HepG2 (cell line): ENCODE data around the gene SEZ6L.

Experiments
- NFIC ChIP-seq: IDR thresholded peaks from 2 replicates; pipeline ENCODE4 v1.6.1; 2012; ENCODE audit warnings: mild to moderate bottlenecking, low read length, inconsistent platforms
- NPAS2 ChIP-seq: sonication (generic); formaldehyde crosslinking; IDR thresholded peaks from 2 replicates; pipeline ENCODE4 v1.8.0; 2022; ENCODE audit warnings: mild to moderate bottlenecking, missing genetic modification reagents, borderline replicate concordance
- TEF ChIP-seq: sonication (generic); formaldehyde crosslinking; IDR thresholded peaks from 2 replicates; pipeline ENCODE4 v1.5.0; 2020; ENCODE audit warnings: missing genetic modification reagents

- TF ChIP-seq NPAS2 (CRISPR knock-in tag) (no peak), NFIC (no peak), TEF (no peak)
Observed at GRCh38 chr22:26161746-26162145, 7.5 kb upstream of the SEZ6L start.
